Measurements from ENCODE around the gene RAPGEF2. TPM values are rescaled to one million over a fixed set of nuclear protein-coding genes. Genes with fewer than 3 reads are reported as not detected.
"Not testable (repeated sequence)": the region's sequence is repeated elsewhere in the genome, so short reads cannot be mapped to it uniquely, and the experiment has no call there.

The RAPGEF2 gene
- polyA plus RNA-seq, 1 donor (not counting 4 experiments of a cell fraction or from before 2014, with no cell fraction given): 23.8 TPM

GRCh38 chr4:159378056-159378616 is 275.3 kb downstream of the RAPGEF2 start:
- no peak for FAIRE-seq

GRCh38 chr4:159379064-159379463 is 276.2 kb downstream of the RAPGEF2 start:
- H3K9ac ChIP-seq (ENCODE audit: control insufficient read depth, extremely low read depth, insufficient read depth, low read length); H3K27me3 ChIP-seq (ENCODE audit: control insufficient read depth, extremely low read depth, insufficient read depth, low read length); H3K79me2 ChIP-seq (ENCODE audit: control insufficient read depth, insufficient read depth, low read length); H2AFZ ChIP-seq (ENCODE audit: control insufficient read depth, low read length); FAIRE-seq; H3K4me2 ChIP-seq (ENCODE audit: control insufficient read depth, extremely low read depth, insufficient read depth, low read depth, low read length); H4K20me1 ChIP-seq (ENCODE audit: control insufficient read depth, extremely low read depth, insufficient read depth, low read length); H3K4me3 ChIP-seq (ENCODE audit: control insufficient read depth in 2 of 3, extremely low read depth in 1 of 3, insufficient read depth in 2 of 3, low read depth in 1 of 3, low read length in 3 of 3); H3K36me3 ChIP-seq (ENCODE audit: control insufficient read depth in 2 of 2, extremely low read depth in 1 of 2, insufficient read depth in 2 of 2, low read length in 2 of 2); H3K9me3 ChIP-seq (ENCODE audit: control insufficient read depth, low read depth, low read length); DNase-seq (ENCODE audit: low read depth, low spot score); H3K4me1 ChIP-seq (ENCODE audit: control insufficient read depth, extremely low read depth, insufficient read depth, low read length); H3K9me1 ChIP-seq (ENCODE audit: control insufficient read depth, extremely low read depth, insufficient read depth, low read length); H3K27ac ChIP-seq (ENCODE audit: control insufficient read depth, insufficient read depth, low read length); dilution Hi-C loops (cut with MboI; ENCODE audit: extremely low pct_ligation_motif_present, low sequenced_read_pairs): not testable (repeated sequence)

More at GRCh38 chr4:159378056-159378616, 275.3 kb downstream of the RAPGEF2 start:
- Histone ChIP-seq H3K4me2 (ENCODE audit: control insufficient read depth, extremely low read depth, insufficient read depth, low read depth, low read length) (no peak overlapping the region), H3K79me2 (ENCODE audit: control insufficient read depth, insufficient read depth, low read length) (no peaks in the 10 kb centered on the region), H3K27me3 (ENCODE audit: control insufficient read depth, extremely low read depth, insufficient read depth, low read length) (no peaks in the 10 kb centered on the region), H3K9me1 (ENCODE audit: control insufficient read depth, extremely low read depth, insufficient read depth, low read length) (no peaks in the 10 kb centered on the region), H3K36me3 (ENCODE audit: control insufficient read depth in 2 of 2, extremely low read depth in 1 of 2, insufficient read depth in 2 of 2, low read length in 2 of 2) (no peaks in the 10 kb centered on the region), H3K9ac (ENCODE audit: control insufficient read depth, extremely low read depth, insufficient read depth, low read length) (no peak overlapping the region), H2AFZ (ENCODE audit: control insufficient read depth, low read length) (no peak overlapping the region), H3K4me3 (ENCODE audit: control insufficient read depth in 2 of 3, extremely low read depth in 1 of 3, insufficient read depth in 2 of 3, low read depth in 1 of 3, low read length in 3 of 3) (no peak overlapping the region), H3K4me1 (ENCODE audit: control insufficient read depth, extremely low read depth, insufficient read depth, low read length) (no peaks in the 10 kb centered on the region), H3K9me3 (ENCODE audit: control insufficient read depth, low read depth, low read length) (no peaks in the 10 kb centered on the region), H4K20me1 (ENCODE audit: control insufficient read depth, extremely low read depth, insufficient read depth, low read length) (no peaks in the 10 kb centered on the region), H3K27ac (ENCODE audit: control insufficient read depth, insufficient read depth, low read length) (no peak overlapping the region)
- dilution Hi-C loops (cut with MboI; ENCODE audit: extremely low pct_ligation_motif_present, low sequenced_read_pairs): no loop called here
- TF ChIP-seq EZH2 (IDR thresholded peaks at IDR 0.05; ENCODE audit: low read length): no peak
- TF ChIP-seq CTCF (optimal IDR thresholded peaks at IDR 0.05 in 1 of 3, IDR thresholded peaks at IDR 0.05 in 1 of 3, conservative IDR thresholded peaks at IDR 0.05 in 1 of 3; ENCODE audit: extremely low read depth in 1 of 3, insufficient read depth in 2 of 3, low read length in 3 of 3): no peak
- no peak for DNase-seq (ENCODE audit: low read depth, low spot score)

GRCh38 chr4:159379836-159380235 is 277.0 kb downstream of the RAPGEF2 start:
- H3K9me3 ChIP-seq (ENCODE audit: control insufficient read depth, low read depth, low read length): no peaks in the 10 kb centered on the region
- dilution Hi-C loops (cut with MboI; ENCODE audit: extremely low pct_ligation_motif_present, low sequenced_read_pairs): no loop called here
- H3K9ac ChIP-seq (ENCODE audit: control insufficient read depth, extremely low read depth, insufficient read depth, low read length): no peak overlapping the region
- H3K27me3 ChIP-seq (ENCODE audit: control insufficient read depth, extremely low read depth, insufficient read depth, low read length): no peaks in the 10 kb centered on the region
- no peak overlapping the region for H3K4me3 ChIP-seq (ENCODE audit: control insufficient read depth in 2 of 3, extremely low read depth in 1 of 3, insufficient read depth in 2 of 3, low read depth in 1 of 3, low read length in 3 of 3)
- FAIRE-seq (no peak), DNase-seq (ENCODE audit: low read depth, low spot score) (no peak)
- no peak overlapping the region for H3K27ac ChIP-seq (ENCODE audit: control insufficient read depth, insufficient read depth, low read length)
- no peaks in the 10 kb centered on the region for H4K20me1 ChIP-seq (ENCODE audit: control insufficient read depth, extremely low read depth, insufficient read depth, low read length)
- H3K79me2 ChIP-seq (ENCODE audit: control insufficient read depth, insufficient read depth, low read length): no peaks in the 10 kb centered on the region
- no peak overlapping the region for H3K4me2 ChIP-seq (ENCODE audit: control insufficient read depth, extremely low read depth, insufficient read depth, low read depth, low read length)
- no peak overlapping the region for H2AFZ ChIP-seq (ENCODE audit: control insufficient read depth, low read length)
- H3K4me1 ChIP-seq (ENCODE audit: control insufficient read depth, extremely low read depth, insufficient read depth, low read length): no peaks in the 10 kb centered on the region
- H3K36me3 ChIP-seq (ENCODE audit: control insufficient read depth in 2 of 2, extremely low read depth in 1 of 2, insufficient read depth in 2 of 2, low read length in 2 of 2): no peaks in the 10 kb centered on the region
- TF ChIP-seq CTCF (optimal IDR thresholded peaks at IDR 0.05 in 1 of 3, IDR thresholded peaks at IDR 0.05 in 1 of 3, conservative IDR thresholded peaks at IDR 0.05 in 1 of 3; ENCODE audit: extremely low read depth in 1 of 3, insufficient read depth in 2 of 3, low read length in 3 of 3): no peak
- no peak for TF ChIP-seq EZH2 (IDR thresholded peaks at IDR 0.05; ENCODE audit: low read length)
- H3K9me1 ChIP-seq (ENCODE audit: control insufficient read depth, extremely low read depth, insufficient read depth, low read length): no peaks in the 10 kb centered on the region

Data from keratinocyte (primary cell).